Measurements from ENCODE around the gene KCNJ9.
"Not testable (repeated sequence)": the region's sequence is repeated elsewhere in the genome, so short reads cannot be mapped to it uniquely, and the experiment has no call there.

Gene KCNJ9

DNA sequence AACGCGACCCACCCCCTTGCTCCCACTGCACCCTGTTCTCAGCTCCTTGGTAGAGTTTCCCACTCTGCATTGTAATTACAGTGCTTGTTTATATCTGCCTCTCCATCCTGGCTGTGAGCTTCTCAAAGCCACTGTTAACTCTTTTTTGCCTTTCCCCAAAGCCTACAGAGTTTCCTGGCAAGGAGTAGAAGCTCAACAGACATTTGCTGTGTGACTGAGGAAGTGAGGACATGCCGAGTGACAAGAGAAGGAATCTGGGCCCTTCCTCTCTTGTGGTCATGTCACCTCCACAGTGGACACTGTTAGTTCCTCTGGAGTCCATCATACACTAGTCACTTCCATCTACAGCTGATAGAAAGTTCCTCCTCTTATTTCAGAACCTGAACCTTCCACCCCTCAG lies 23.1 kb downstream of the KCNJ9 start:
- no peak for DNase-seq

DNA sequence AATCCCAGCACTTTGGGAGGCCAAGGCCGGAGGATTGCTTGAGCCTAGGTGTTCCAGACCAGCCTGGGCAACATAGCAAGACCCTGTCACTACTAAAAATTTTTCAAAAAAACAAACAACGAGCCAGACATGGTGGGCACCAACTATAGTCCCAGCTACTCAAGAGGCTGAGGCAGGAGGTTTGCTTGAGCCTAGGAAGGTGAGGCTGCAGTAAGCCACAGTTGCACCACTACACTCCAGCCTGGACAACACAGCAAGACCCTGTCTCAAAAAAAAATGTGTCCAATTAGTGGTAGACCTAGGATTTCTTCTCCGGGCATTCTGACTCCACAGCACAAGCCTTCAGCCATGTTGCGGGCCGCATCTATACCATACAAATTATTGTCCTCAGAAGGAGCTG lies 23.8 kb downstream of the KCNJ9 start:
- no peak for DNase-seq

DNA sequence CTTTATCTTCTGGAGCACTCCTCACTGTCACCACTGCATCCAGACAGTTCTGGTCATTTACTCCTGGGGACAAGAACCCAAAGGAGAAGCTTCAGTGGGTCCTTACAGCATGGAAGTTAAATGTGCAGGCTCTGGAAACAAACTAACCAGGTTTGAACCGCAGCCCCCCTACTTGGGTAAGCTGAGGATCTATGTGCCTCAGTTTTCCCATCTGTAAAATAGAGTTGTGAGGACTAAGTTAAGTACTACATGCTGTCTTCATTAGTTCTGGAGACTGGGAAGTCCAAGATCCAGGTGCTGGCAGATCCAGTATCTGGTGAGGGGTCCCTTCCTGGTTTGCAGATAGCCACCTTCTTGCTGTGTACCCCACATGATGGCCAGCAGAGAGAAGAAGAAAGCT lies 26.2 kb downstream of the KCNJ9 start:
- no peak for DNase-seq

DNA sequence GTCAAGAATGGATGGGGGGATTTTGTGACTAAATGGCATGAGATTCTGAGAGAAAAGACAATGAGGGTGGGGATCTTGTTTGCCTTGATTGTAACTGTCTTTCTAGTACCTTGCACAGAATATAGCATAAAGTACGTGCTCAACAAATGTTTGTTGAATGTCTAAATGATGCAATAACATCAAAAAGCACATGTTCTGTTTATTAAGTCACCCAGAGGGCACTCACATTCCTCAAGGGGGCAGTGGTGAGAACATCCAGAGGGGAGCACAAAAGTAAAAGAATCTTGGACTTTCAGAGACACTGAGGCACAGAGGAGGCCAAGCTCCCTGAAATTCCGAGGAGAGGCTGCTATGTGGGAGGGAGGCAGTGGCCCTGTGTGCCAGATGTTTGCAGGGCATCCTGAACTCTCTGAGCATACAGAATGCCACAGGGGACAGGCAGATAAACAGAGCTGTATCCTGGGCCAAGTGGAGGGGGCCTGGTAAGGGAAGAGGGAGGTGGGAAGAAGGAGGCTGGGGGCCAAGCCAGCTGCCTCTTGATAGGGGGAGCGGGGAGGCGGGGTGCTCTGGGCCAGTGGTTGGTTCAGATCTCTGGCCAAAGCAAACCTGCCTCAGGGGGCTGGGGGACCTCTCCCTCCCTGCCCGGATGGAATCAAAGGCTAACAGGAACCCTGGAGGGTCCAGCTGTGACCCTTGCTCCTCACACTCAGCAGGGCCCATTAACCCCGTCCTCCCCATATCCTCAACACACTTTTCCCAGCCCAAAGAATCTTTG lies 27.7 kb downstream of the KCNJ9 start:
- DNase-seq: peak in 2 of 3 experiments; percentile 4 to 12

DNA sequence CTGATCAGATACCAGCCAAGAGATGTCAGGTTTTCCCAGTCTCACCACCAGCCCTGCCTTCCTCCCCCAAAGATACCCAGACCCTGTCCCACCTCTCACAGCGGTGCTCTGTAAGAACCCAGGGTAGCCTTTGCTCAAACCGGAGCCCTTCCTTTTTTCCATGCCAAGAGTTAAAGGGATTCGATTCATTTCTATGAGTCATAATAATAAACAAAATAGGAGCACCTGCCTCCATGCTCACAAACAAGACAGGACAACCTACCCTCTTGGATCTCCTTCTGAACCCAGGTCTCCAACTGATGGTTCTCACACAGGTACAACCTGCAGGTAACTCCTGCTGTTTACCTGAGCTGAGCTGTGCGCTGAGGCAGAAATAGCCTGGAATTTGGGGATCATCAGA lies 28.3 kb downstream of the KCNJ9 start:
- no peak for DNase-seq

DNA sequence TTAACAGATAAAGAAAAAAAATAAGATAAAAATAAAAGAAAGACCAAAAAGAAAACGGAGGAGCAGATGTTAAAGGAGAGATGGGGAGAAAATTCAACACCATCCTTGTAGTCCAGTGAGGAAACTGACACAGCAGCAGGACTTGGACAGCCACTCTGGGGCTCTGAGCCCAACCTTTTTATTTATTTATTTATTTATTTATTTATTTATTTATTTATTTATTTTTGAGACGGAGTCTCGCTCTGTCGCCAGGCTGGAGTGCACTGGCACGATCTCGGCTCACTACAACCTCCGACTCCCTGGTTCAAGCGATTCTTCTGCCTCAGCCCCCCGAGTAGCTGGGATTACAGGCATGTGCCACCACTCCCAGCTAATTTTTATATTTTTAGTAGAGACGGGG lies 30.1 kb downstream of the KCNJ9 start:
- DNase-seq: not testable (repeated sequence)

GRCh38 chr1:160112357-160112756 lies 31.0 kb downstream of the KCNJ9 start:
- DNase-seq: no peak

- no peak for DNase-seq
These were observed 32.1 kb downstream of the KCNJ9 start for GRCh38 chr1:160113407-160113806.

DNA sequence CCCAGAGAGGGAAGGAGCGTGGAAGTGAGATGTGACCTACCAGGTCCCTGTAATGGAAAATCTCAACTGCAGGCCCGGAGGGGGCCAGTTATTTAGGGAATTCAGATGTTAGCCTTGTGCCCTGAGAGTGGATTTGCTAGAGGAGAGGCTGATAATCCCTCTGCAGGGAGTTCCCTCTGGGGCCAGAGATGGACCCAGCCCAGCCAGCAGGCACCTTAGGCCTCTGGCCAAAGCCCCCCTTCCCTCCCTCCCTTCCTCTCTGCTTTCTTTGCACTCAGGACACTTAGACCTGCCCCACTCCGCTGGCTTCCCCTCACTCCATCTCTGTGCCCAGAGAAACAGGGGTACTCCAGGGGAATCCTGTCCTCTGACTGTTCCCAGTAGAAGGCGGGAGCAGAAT lies 32.7 kb downstream of the KCNJ9 start:
- DNase-seq: no peak

- DNase-seq: no peak
These were observed 34.4 kb downstream of the KCNJ9 start, which contains the start of gene ATP1A2 for GRCh38 chr1:160115545-160116282. ATP1A2 (plus strand) TSS chr1:160115759; CDS start chr1:160115862, 103 bp downstream.

- DNase-seq: no peak
These were observed 35.2 kb downstream of the KCNJ9 start for GRCh38 chr1:160116283-160117147.

- no peak for DNase-seq
These were observed 36.0 kb downstream of the KCNJ9 start for GRCh38 chr1:160117300-160117699.

GRCh38 chr1:160117709-160118183 lies 36.4 kb downstream of the KCNJ9 start:
- no peak for DNase-seq

GRCh38 chr1:160118928-160119327 lies 37.6 kb downstream of the KCNJ9 start:
- DNase-seq: no peak

GRCh38 chr1:160120797-160121196 lies 39.5 kb downstream of the KCNJ9 start:
- no peak for DNase-seq

- DNase-seq: no peak
These were observed 40.0 kb downstream of the KCNJ9 start for GRCh38 chr1:160121388-160121787.

GRCh38 chr1:160122978-160123495 lies 41.7 kb downstream of the KCNJ9 start:
- no peak for DNase-seq

GRCh38 chr1:160123726-160124125 lies 42.4 kb downstream of the KCNJ9 start:
- no peak for DNase-seq

- DNase-seq: no peak
These were observed 43.6 kb downstream of the KCNJ9 start for GRCh38 chr1:160124705-160125478.

DNA sequence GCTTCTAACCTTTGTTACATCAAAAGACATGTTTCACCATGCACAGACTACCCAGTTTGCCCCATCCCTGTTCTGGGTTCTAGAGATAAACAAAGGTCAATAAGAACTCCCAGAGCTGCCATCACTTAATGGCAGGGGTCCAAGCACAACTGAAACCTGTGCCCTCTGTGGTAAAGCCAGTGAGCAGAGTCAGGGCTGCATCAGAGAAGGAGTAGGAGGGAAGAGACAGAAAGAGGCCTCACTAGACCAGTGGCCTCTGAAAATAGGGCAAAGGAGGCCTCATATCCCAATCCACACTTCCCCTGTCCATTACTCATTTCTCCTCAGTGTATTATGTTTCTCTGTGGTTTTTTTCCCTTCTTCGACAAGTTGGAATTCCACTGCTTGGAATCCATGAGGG lies 44.4 kb downstream of the KCNJ9 start:
- DNase-seq: no peak

DNA sequence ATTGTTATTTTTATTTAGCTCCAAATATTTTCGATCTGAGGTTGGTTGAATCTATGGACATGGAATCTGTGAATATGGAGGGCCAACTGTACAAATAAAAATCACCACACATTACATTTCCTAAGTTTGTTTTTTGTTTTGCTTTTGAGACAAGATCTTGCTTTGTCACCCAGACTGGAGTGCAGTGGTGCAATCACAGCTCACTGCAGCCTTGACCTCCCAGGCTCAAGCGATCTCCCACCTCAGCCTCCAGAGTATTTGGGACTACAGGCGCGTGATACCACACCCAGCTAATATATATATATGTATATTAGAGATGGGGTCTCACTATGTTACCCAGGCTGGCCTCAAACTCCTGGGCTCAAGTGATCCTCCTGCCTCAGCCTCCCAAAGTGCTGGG lies 45.0 kb downstream of the KCNJ9 start:
- DNase-seq: not testable (repeated sequence)

GRCh38 chr1:160127381-160127780 lies 46.0 kb downstream of the KCNJ9 start:
- no peak for DNase-seq
